H1 (cell line): ENCODE results near the gene ADGRG1.

Experiments used
- CTCF ChIP-seq, 3 experiments: IDR thresholded peaks; 1 replicate in 2 of 3; 2 replicates in 1 of 3; pipeline versions ENCODE4 v1.5.1 to v1.6.1; 2011; ENCODE audit warnings: low read length in 3 of 3, mild to moderate bottlenecking in 3 of 3, inconsistent platforms in 2 of 3, low read depth in 1 of 3, moderate library complexity in 1 of 3; ENCODE audit not compliant: insufficient read depth in 1 of 3; ENCODE audit errors: control extremely low read depth in 1 of 3
- EP300 ChIP-seq, 2 experiments: IDR thresholded peaks; 1 replicate in 1 of 2; 2 replicates in 1 of 2; pipeline ENCODE4 v1.6.1; 2011 to 2012; ENCODE audit warnings: low read depth in 2 of 2, low read length in 2 of 2, mild to moderate bottlenecking in 2 of 2, borderline replicate concordance in 1 of 2, inconsistent platforms in 1 of 2, moderate library complexity in 1 of 2
- EZH2 ChIP-seq: fragments of 200-600 bp; sonication (generic); IDR thresholded peaks from 2 replicates; pipeline ENCODE4 v1.7.1; 2012; ENCODE audit warnings: low read depth, mild to moderate bottlenecking, moderate library complexity, low read length, inconsistent platforms; ENCODE audit not compliant: severe bottlenecking
- JUN ChIP-seq: IDR thresholded peaks from 2 replicates; pipeline ENCODE4 v1.6.1; 2011; ENCODE audit warnings: low read depth, mild to moderate bottlenecking, improper control_type of control experiment, low read length
- JUND ChIP-seq: IDR thresholded peaks from 2 replicates; pipeline ENCODE4 v1.6.1; 2011; ENCODE audit warnings: mild to moderate bottlenecking, improper control_type of control experiment, low read length
- MAX ChIP-seq: IDR thresholded peaks from 2 replicates; pipeline ENCODE4 v1.6.1; 2012; ENCODE audit warnings: inconsistent platforms
- RAD21 ChIP-seq, 2 experiments: IDR thresholded peaks in 1 of 2; conservative IDR thresholded peaks in 1 of 2; 2 replicates each; pipeline ENCODE4 v1.6.1; 2011; ENCODE audit warnings: low read depth in 2 of 2, low read length in 2 of 2, improper control_type of control experiment in 1 of 2, inconsistent platforms in 1 of 2, mild to moderate bottlenecking in 1 of 2, moderate library complexity in 1 of 2
- TAF1 ChIP-seq: IDR thresholded peaks from 2 replicates; pipeline ENCODE4 v1.6.1; 2011; ENCODE audit warnings: mild to moderate bottlenecking, low read depth, low read length
- YY1 ChIP-seq: IDR thresholded peaks from 2 replicates; pipeline ENCODE4 v1.6.1; 2011; ENCODE audit warnings: low read depth, mild to moderate bottlenecking, low read length
- ZNF274 ChIP-seq: IDR thresholded peaks from 2 replicates; pipeline ENCODE4 v1.7.0; 2012; ENCODE audit warnings: low read length, borderline replicate concordance; ENCODE audit errors: extremely low read depth

GRCh38 chr16:57679767-57680482 is 51.5 kb downstream of the ADGRG1 start:
- TF ChIP-seq TAF1 (no peak), JUND (no peak), MAX (no peak), JUN (no peak), EP300 (IDR thresholded peaks at IDR 0.05; ENCODE audit: borderline replicate concordance in 1 of 2, low read depth in 2 of 2, low read length in 2 of 2) (no peak), YY1 (no peak), EZH2 (no peak), ZNF274 (no peak), CTCF (IDR thresholded peaks at IDR 0.05; ENCODE audit: control extremely low read depth in 1 of 3, insufficient read depth in 1 of 3, low read depth in 1 of 3, low read length in 3 of 3) (no peak), RAD21 (IDR thresholded peaks at IDR 0.05 in 1 of 2, conservative IDR thresholded peaks at IDR 0.05 in 1 of 2; ENCODE audit: low read depth in 2 of 2, low read length in 2 of 2) (no peak)
